Right lobe of liver (tissue), 6 donors: ENCODE measurements around the gene STX1A. TPM values are rescaled to one million over a fixed set of nuclear protein-coding genes. Genes with fewer than 3 reads are reported as not detected.
A peak's percentile ranks its signal among the peaks of the same experiment; 100 is the strongest.

Source experiments
- ATAC-seq, 4 donors: fragments of 200-7000 bp; cut with Tn5 transposase; one replicate each; pipeline ENCODE4 v1.9.1; 2020; ENCODE audit warnings: mild to moderate bottlenecking in 4 of 4, moderate library complexity in 4 of 4
- DNase-seq, 3 donors: peaks; one replicate each; pipeline ENCODE4 v3.0.0-alpha.2; 2020
- H3K27ac ChIP-seq, 3 donors: fragments of 200-600 bp; one replicate each; pipeline ENCODE4 v1.8.0; 2022
- H3K27me3 ChIP-seq, 2 donors: fragments of 200-600 bp; one replicate each; pipeline ENCODE4 v1.8.0; 2022
- H3K36me3 ChIP-seq, 4 donors: fragments of 200-600 bp; sonication (generic) in 1 of 4; one replicate each; pipeline versions ENCODE4 v1.5.1 to v1.8.0; 2017 to 2022; ENCODE audit warnings: control low read depth in 1 of 4
- H3K4me1 ChIP-seq, 4 donors: fragments of 200-600 bp; sonication (generic) in 1 of 4; one replicate each; pipeline versions ENCODE4 v1.5.1 to v1.8.0; 2017 to 2022; ENCODE audit warnings: control low read depth in 1 of 4
- H3K4me3 ChIP-seq, 3 donors: fragments of 200-600 bp; one replicate each; pipeline ENCODE4 v1.8.0; 2022
- H3K9me3 ChIP-seq, 4 donors: fragments of 200-600 bp; sonication (generic) in 1 of 4; one replicate each; pipeline versions ENCODE4 v1.5.1 to v1.8.0; 2017 to 2022; ENCODE audit warnings: control low read depth in 1 of 4
- CTCF ChIP-seq, 4 donors: fragments of 200-600 bp in 3 of 4; fragments of 450-650 bp in 1 of 4; IDR thresholded peaks; one replicate each; pipeline versions ENCODE4 v1.5.1 to v1.8.0; 2016 to 2022; ENCODE audit warnings: antibody characterized with exemption in 4 of 4, mild to moderate bottlenecking in 2 of 4
- POLR2A ChIP-seq: fragments of 450-650 bp; IDR thresholded peaks from one replicate; pipeline ENCODE4 v1.6.1; 2017; ENCODE audit warnings: antibody characterized with exemption, mild to moderate bottlenecking
- WGBS: methylation state at CpG from one replicate; pipeline ENCODE4 v1.1.6; 2018; ENCODE audit warnings: low coverage, low lambda C conversion rate; ENCODE audit not compliant: insufficient coverage; ENCODE audit errors: missing lambda C conversion rate; 5-methylcytosine and 5-hydroxymethylcytosine counted together
- intact Hi-C, 2 donors: fragments of 100-400 bp; cut with DNase I; formaldehyde crosslinking; loops; one replicate each; pipeline versions ENCODE4 v1.11.2 to v1.14.1; 2022
- total RNA-seq, 6 experiments: library from RNA; depleted of rRNA in 2 of 6; stranded (reverse); fragments of >200 nt in 2 of 6; fragmentation: NEBNext Ultra II Directional in 3 of 6; extraction: Animal tissue kit (Norgen Biotek cat#: 25700) in 3 of 6; gene quantifications; one replicate each; pipeline versions ENCODE4 v1.1.0 to v1.2.4, GENCODE V29; 2016 to 2023
- donor health status: DM: no; HTN: yes; CAD: no.
- donor health status: DM: no; HTN: no; CAD: no.
- donor health status: DM: no; HTN: no; CAD: no.
- donor health status: DM: no; HTN: yes; CAD: no.
- donor health status: DM: no; HTN: yes; CAD: no.

The STX1A gene
- total RNA-seq, 6 experiments from 2014 or later, result 1.4 to 2.8 (median 1.9) TPM

- Histone ChIP-seq H3K27ac (no peak overlapping the region), H3K9me3 (no peaks in the 10 kb centered on the region), H3K27me3 (no peaks in the 10 kb centered on the region), H3K4me3 (no peak overlapping the region), H3K4me1 (no peaks in the 10 kb centered on the region), H3K36me3 (no peaks in the 10 kb centered on the region)
- intact Hi-C loops, result no loop called here
- whole genome bisulfite sequencing, result 86% methylated on average over 8 of the region's 23 CpGs
- DNase-seq, result no peak
- TF ChIP-seq POLR2A, result no peak
- TF ChIP-seq CTCF (IDR thresholded peaks at IDR 0.05), result no peak
- no peak for ATAC-seq
Observed at GRCh38 chr7:73704640-73705550, 14.6 kb downstream of the STX1A start.

GRCh38 chr7:73703757-73704639 lies 15.5 kb downstream of the STX1A start:
- Histone ChIP-seq H3K27ac (no peak overlapping the region), H3K9me3 (no peaks in the 10 kb centered on the region), H3K4me3 (no peak overlapping the region), H3K4me1 (no peaks in the 10 kb centered on the region), H3K27me3 (no peaks in the 10 kb centered on the region), H3K36me3 (no peaks in the 10 kb centered on the region)
- DNase-seq (no peak), ATAC-seq (peak; percentile 23 to 65 (median 38))
- intact Hi-C loops, result no loop called here
- no CpG with 5 or more reads among the region's 45 CpGs for WGBS
- TF ChIP-seq CTCF (IDR thresholded peaks at IDR 0.05), result no peak
- TF ChIP-seq POLR2A, result no peak

- intact Hi-C loops, result no loop called here
- no peaks in the 10 kb centered on the region for H3K36me3 ChIP-seq
- DNase-seq, result no peak
- no peak overlapping the region for H3K4me3 ChIP-seq
- no peaks in the 10 kb centered on the region for H3K4me1 ChIP-seq
- WGBS, result 69% methylated on average over 5 of the region's 13 CpGs
- TF ChIP-seq CTCF (IDR thresholded peaks at IDR 0.05) (no peak), POLR2A (no peak)
- no peaks in the 10 kb centered on the region for H3K9me3 ChIP-seq
- ATAC-seq, result no peak
- no peaks in the 10 kb centered on the region for H3K27me3 ChIP-seq
- H3K27ac ChIP-seq, result no peak overlapping the region
Observed at GRCh38 chr7:73703225-73703624, 16.2 kb downstream of the STX1A start.

GRCh38 chr7:73702665-73703064 lies 16.8 kb downstream of the STX1A start:
- no peaks in the 10 kb centered on the region for H3K27me3 ChIP-seq

More at GRCh38 chr7:73702665-73703064, 16.8 kb downstream of the STX1A start:
- H3K9me3 ChIP-seq, result no peaks in the 10 kb centered on the region
- no peaks in the 10 kb centered on the region for H3K36me3 ChIP-seq
- no peak for ATAC-seq
- H3K4me1 ChIP-seq, result no peaks in the 10 kb centered on the region
- no peak for DNase-seq
- H3K27ac ChIP-seq, result no peak overlapping the region
- intact Hi-C loops, result no loop called here
- no peak overlapping the region for H3K4me3 ChIP-seq
- no CpG with 5 or more reads among the region's 18 CpGs for WGBS
- TF ChIP-seq POLR2A (no peak), CTCF (IDR thresholded peaks at IDR 0.05) (no peak)
